RWPE1 (cell line): ENCODE measurements around the gene DCAF7.

Experiments
- CTCF ChIA-PET: fragments of 350-600 bp; sonication (Branson Sonifier 250); formaldehyde crosslinking; extraction: SDS; loops from one replicate; lab custom pipeline; 2021; lab: Yijun Ruan, JAX
- POLR2A ChIA-PET: fragments of 400-600 bp; formaldehyde crosslinking; extraction: SDS; loops from one replicate; lab custom pipeline; 2020; ENCODE audit warnings: antibody characterized with exemption; ENCODE audit not compliant: low non-redundant PET; lab: Yijun Ruan, JAX
- DNase-seq: peaks from one replicate; pipeline ENCODE4 v3.0.0; 2012; ENCODE audit warnings: low spot score
- H3K27ac ChIP-seq: fragments of 450-650 bp; 2 replicates; pipeline ENCODE4 v1.5.1; 2017
- TF ChIP-seq, protein P1 (sequence below): fragments of 450-650 bp; conservative IDR thresholded peaks from 2 replicates; pipeline ENCODE4 v1.5.1; 2017; ENCODE audit warnings: low read depth, mild to moderate bottlenecking

The DCAF7 gene

DNA sequence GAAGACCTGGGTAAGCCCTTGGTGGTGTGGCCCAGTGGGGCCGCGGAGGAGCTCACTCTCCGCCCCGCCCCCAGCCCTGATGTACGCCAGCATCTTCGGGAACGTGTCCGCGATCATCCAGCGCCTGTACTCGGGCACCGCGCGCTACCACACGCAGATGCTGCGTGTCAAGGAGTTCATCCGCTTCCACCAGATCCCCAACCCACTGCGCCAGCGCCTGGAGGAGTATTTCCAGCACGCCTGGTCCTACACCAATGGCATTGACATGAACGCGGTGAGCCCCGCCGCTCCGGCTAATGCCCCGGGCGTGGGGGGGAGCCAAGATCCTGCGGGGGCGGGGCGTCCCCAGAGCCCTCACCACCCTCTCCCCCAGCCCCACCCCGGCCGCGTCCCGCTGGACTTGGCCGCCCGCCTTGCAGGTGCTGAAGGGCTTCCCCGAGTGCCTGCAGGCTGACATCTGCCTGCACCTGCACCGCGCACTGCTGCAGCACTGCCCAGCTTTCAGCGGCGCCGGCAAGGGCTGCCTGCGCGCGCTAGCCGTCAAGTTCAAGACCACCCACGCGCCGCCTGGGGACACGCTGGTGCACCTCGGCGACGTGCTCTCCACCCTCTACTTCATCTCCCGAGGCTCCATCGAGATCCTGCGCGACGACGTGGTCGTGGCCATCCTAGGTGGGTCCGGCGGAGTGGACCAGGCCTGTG is 12.1 kb upstream of the DCAF7 start:
- DNase-seq, result no peak
- TF ChIP-seq, protein P1, sequence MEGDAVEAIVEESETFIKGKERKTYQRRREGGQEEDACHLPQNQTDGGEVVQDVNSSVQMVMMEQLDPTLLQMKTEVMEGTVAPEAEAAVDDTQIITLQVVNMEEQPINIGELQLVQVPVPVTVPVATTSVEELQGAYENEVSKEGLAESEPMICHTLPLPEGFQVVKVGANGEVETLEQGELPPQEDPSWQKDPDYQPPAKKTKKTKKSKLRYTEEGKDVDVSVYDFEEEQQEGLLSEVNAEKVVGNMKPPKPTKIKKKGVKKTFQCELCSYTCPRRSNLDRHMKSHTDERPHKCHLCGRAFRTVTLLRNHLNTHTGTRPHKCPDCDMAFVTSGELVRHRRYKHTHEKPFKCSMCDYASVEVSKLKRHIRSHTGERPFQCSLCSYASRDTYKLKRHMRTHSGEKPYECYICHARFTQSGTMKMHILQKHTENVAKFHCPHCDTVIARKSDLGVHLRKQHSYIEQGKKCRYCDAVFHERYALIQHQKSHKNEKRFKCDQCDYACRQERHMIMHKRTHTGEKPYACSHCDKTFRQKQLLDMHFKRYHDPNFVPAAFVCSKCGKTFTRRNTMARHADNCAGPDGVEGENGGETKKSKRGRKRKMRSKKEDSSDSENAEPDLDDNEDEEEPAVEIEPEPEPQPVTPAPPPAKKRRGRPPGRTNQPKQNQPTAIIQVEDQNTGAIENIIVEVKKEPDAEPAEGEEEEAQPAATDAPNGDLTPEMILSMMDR, result no peak
- CTCF ChIA-PET, result no interaction called here
- POLR2A ChIA-PET, result interaction anchor here (0.7 kb wide), 1 partner anchor 26 kb away, joined by 3 read pairs; no protein-coding TSS in a partner anchor
- no peak overlapping the region for H3K27ac ChIP-seq

DNA sequence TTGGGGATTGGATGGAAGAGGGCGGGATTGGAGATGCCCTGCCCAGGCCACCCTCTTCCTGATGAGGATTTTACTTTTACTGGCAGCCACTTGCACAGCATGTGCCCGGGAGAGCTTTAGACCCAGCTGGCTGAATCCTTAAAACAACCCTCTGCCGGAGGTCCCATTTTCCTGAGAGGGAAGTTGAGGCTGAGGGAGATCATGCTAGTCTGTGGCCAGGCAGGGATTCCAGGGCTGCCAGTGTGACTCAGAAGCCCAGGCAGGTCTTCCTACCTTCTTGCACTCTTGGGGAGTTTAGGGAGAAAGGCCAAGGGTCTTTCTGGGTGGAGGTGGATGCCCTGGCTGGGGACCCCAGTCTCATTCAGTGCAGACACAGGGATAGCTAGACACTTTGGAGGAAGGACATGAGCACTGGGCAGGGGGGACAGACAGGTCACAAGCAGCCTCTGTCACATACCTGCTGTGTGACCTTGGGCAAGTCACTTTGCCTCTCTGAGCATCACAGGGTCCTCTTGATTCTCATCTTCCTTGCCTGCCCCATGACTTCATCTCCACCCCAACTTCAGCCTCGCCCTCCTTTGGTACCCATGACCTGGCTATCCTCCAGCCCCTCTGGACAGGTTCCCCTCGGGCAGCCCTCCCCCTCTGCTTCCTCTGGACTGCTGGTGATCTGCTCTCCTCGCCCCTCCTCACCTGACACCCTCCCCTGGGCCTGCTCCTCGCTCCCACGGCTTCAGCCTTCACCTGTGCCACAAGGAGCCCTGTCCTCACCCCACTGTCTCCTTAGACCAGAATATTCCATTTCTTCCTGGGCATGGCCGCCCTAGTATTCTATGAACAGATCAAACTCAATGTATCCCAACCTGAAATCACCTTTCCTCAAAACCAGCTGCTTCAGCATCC is 11.3 kb upstream of the DCAF7 start:
- no peak overlapping the region for H3K27ac ChIP-seq
- ChIA-PET POLR2A (interaction anchor here (0.7 kb wide), 1 partner anchor 27 kb away, joined by 3 read pairs; no protein-coding TSS in a partner anchor), CTCF (interaction anchor here (0.5 kb wide), 1 partner anchor 1082 kb away, joined by 3 read pairs; no protein-coding TSS in a partner anchor)
- TF ChIP-seq, protein P1, result no peak
- no peak for DNase-seq

DNA sequence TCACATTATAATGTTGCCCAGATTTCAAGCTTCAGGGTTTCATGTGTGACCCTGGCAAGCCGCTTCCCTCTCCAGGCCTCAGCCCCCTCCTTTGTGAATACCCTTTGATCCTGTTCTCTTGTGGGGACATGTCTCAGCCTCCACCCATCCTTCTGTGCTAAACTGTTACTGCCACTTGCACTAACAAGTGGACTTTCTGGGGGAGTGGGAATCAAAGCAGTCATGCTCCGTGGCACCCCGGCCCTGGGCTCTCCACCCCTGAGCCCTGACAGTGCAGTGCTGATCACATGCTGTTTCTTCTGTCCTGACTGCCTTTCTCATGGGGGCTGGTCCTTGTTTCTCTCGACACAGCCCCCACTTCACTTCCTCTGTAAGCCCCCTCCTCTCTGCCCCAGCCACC is 9.7 kb upstream of the DCAF7 start:
- CTCF ChIA-PET, result interaction anchor here (0.7 kb wide), 1 partner anchor 169 kb away, joined by 3 read pairs; no protein-coding TSS in a partner anchor
- DNase-seq, result no peak
- TF ChIP-seq, protein P1, result no peak
- POLR2A ChIA-PET, result no interaction called here
- no peak overlapping the region for H3K27ac ChIP-seq

DNA sequence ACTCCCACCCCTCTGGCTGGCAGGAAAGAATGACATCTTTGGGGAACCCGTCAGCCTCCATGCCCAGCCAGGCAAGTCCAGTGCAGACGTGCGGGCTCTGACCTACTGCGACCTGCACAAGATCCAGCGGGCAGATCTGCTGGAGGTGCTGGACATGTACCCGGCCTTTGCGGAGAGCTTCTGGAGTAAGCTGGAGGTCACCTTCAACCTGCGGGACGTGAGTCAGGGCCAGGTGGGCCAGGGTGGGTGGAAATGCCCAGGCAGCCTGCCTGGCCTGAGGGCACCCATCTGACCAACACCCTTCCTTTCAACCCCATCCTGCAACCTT is 8.1 kb upstream of the DCAF7 start:
- TF ChIP-seq, protein P1, result no peak
- POLR2A ChIA-PET, result no interaction called here

DNA sequence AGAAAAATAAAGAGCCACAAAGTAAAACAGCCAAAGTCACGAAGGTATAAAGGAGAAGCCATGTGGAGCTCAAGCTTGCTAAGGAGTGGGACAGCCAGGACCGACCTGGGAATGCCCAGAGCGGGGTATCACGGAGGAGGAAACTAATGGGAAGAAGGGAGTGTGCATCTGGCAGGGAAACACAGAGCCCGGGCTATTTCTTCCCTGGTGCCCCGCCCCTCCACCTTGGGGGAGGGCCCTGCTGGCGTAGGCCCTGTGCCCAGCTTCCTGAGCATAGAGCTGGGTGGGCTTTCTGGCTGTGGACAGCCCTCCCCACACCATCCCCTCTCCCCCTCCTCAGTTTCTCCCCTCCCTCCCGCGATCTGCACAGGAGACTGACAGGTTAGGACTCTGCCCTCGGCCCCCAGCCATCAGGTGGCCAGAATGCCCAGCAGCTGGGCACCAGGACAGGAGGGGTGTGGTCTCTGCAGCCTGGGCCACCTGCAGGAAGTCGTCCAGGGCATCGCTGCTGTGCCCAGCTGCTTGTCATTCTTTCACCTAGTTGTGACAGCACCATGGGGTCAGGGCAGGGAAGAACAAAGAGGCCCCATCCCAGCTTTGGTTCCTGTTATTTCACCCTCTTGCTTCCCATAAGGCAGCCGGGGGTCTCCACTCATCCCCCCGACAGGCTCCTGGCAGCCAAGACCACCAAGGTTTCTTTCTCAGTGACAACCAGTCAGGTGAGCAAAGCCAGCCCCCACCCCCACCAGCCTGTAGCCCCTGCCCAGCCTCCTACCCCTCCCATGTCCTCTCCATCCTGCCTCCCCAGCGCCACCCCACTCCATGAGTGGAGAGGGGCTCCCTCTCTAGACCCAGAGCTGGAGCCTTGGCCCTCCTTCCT is 7.1 kb upstream of the DCAF7 start:
- ChIA-PET POLR2A (no interaction called here), CTCF (interaction anchor here (0.6 to 1.3 kb wide), 3 partner anchors 65 to 486 kb away, joined by 4 read pairs; no protein-coding TSS in a partner anchor)
- H3K27ac ChIP-seq, result no peak overlapping the region
- TF ChIP-seq, protein P1, result no peak
- DNase-seq, result no peak

More for the DNA sequence above, 8.1 kb upstream of the DCAF7 start:
- CTCF ChIA-PET, result no interaction called here
- DNase-seq, result no peak
- no peak overlapping the region for H3K27ac ChIP-seq
